Measurements from ENCODE around the gene HARBI1.

Gene HARBI1

DNA sequence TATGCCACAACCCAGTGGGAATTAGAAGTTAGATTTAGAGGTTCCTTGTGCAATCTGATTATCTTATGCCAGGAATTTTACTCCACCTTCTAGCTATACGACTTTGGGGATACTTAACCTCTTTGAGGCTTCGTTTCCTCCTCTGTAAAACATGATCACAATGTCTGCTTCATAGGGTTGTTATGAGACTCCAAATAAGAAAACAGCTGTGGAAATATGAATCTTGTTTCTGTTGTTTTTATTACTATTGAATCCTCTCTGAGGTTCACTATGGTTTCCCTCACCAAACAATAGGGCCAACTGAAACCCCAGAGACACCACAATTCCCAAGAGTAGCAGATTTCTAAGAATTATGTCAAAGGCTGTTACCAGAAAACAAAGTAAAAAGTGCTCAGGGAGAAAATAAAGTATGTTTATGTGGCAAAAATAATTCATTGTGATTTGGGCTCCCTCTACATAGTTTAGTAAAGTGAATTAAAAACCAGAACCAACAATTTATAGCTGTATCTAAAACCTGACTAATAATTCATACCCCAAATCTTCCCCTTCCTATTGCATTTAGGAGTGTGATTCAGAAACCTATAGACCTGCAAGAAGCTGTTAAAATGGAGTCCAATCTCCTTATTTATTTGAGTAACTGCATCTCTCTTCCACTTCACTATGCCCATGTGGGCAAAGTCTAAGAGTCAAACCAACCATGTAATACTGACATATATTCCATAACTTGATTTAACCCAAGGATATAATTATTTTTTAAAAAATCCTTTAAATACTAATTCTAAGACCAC, 61.6 kb downstream of the HARBI1 start:
- no peak for DNase-seq (ENCODE audit: extremely low read depth in 1 of 2, low read depth in 1 of 2)

DNA sequence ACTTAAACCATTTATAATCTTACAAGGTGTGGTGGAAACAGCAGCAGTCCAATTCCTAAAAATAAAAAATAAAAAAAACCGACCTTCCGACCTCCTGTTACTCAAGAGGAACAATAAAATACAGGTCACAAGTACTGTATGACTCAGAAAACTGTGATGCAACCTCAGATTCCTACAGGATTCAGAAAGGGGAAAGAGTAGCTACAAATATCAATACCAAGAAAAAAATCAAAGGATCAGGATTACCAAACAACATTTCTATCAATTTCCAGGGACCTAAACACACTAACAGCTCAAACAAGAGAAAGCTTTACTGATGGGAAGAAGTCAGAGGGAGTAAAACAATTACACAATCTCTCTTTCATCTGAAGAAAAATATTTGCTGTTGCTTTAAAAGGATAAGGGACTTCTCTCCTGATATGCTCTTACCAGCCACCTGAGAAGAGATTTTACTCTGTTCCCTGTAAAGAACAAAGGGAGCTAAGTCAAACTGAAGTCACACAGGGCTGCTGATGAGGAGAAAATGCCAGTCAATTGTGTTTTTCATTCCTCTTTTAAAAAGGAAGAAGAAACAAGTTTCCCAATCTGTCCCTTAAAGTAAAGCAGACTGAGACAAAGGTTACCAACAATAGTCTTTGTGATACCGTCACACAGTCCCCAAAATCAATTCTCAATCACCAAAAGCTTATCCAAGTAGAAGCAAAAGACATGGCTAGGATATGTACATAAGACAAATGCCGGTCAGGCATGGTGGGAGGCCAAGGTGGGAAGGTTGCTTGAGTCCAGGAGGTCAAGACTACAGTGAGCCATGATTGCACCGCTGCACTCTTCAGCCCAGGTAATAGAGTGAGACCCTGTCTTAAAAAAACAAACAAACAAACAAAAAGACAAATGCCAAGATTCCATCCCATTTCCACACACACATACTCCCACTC, 62.5 kb downstream of the HARBI1 start:
- DNase-seq (ENCODE audit: extremely low read depth in 1 of 2, low read depth in 1 of 2) = no peak

DNA sequence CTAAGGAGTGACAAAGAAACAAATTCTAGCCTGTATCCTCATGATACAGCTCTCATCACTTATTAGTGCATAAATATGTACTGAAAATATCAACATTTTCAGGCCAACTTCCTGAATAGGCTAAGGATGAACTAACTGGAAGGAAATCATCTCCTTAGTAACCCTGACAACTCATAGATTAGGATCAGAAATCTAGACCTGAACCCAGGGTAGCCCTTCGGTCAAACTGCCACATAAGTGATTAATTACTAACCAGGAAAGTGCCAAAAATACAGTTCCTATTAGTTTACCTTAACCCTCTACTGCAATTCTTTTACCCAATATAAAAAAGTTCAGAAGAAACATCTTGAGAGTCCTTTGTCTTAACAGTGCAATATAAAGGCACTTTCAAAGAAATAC, 63.2 kb downstream of the HARBI1 start:
- DNase-seq (ENCODE audit: extremely low read depth in 1 of 2, low read depth in 1 of 2) = no peak

Measured in activated CD8-positive, alpha-beta memory T cell treated with anti-CD3 and anti-CD28 coated beads for 1 hour (primary cell).